Effector memory CD4-positive, alpha-beta T cell (primary cell): ENCODE results near the gene APOBEC3H.

Experiments
- DNase-seq, 3 donors: peaks; one replicate each; pipeline ENCODE4 v3.0.0-alpha.2; 2020
- H3K27ac ChIP-seq: 2 replicates; pipeline ENCODE4 v1.7.0; 2013; ENCODE audit warnings: mild to moderate bottlenecking, low read length, moderate library complexity; ENCODE audit not compliant: insufficient read depth, poor library complexity, severe bottlenecking
- H3K27me3 ChIP-seq: replicated peaks from 2 replicates; pipeline ENCODE4 v1.7.0; 2013; ENCODE audit warnings: mild to moderate bottlenecking, low read length; ENCODE audit not compliant: insufficient read depth, control insufficient read depth, poor library complexity, severe bottlenecking
- H3K36me3 ChIP-seq: 2 replicates; pipeline ENCODE4 v1.7.0; 2013; ENCODE audit warnings: mild to moderate bottlenecking, low read length, moderate library complexity; ENCODE audit not compliant: control insufficient read depth, insufficient read depth
- H3K4me1 ChIP-seq: 2 replicates; pipeline ENCODE4 v1.7.0; 2013; ENCODE audit warnings: low read length, mild to moderate bottlenecking; ENCODE audit not compliant: control insufficient read depth, insufficient read depth, poor library complexity, severe bottlenecking
- H3K4me3 ChIP-seq: 2 replicates; pipeline ENCODE4 v1.7.0; 2013; ENCODE audit warnings: low read length, low read depth, mild to moderate bottlenecking; ENCODE audit not compliant: insufficient read depth, poor library complexity, severe bottlenecking
- H3K9me3 ChIP-seq: 2 replicates; pipeline ENCODE4 v1.7.0; 2013; ENCODE audit warnings: mild to moderate bottlenecking, low read length, moderate library complexity; ENCODE audit not compliant: control insufficient read depth

Gene APOBEC3H

GRCh38 chr22:39123751-39124581, 26.9 kb downstream of the APOBEC3H start:
- Histone ChIP-seq H3K4me1 (no peaks in the 10 kb centered on the region), H3K27ac (no peak overlapping the region), H3K36me3 (no peaks in the 10 kb centered on the region), H3K27me3 (no peaks in the 10 kb centered on the region), H3K9me3 (no peaks in the 10 kb centered on the region), H3K4me3 (no peak overlapping the region)
- no peak for DNase-seq

GRCh38 chr22:39125622-39126021, 28.6 kb downstream of the APOBEC3H start:
- DNase-seq, result no peak

DNA sequence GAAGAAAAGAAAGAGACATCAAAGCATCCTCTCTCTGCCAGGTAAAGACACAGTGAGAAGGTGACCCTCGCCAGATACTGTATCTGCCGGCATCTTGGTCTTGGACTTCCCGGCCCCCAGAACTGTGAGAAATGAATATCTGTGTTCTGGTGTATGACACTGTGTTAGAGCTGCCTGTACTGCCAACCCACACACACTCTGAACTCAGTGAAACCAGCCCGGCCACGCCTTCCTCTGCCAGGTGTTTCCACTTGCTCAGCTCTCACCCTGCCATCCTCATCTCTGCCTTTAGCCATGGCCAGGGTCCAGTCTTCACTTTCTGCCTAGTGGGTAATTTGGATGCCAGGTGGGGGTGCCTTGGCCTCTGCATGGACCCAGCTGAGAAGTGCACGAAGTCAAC, 31.5 kb downstream of the APOBEC3H start:
- no peaks in the 10 kb centered on the region for H3K9me3 ChIP-seq
- H3K4me3 ChIP-seq, result no peak overlapping the region
- H3K36me3 ChIP-seq, result peaks cover 12% of the 10 kb centered on the region
- H3K4me1 ChIP-seq, result no peaks in the 10 kb centered on the region
- H3K27ac ChIP-seq, result no peak overlapping the region
- H3K27me3 ChIP-seq, result no peaks in the 10 kb centered on the region
- no peak for DNase-seq

More at GRCh38 chr22:39125622-39126021, 28.6 kb downstream of the APOBEC3H start:
- Histone ChIP-seq H3K27me3 (no peaks in the 10 kb centered on the region), H3K4me3 (no peak overlapping the region), H3K9me3 (no peaks in the 10 kb centered on the region), H3K36me3 (no peaks in the 10 kb centered on the region), H3K27ac (no peak overlapping the region), H3K4me1 (no peaks in the 10 kb centered on the region)

DNA sequence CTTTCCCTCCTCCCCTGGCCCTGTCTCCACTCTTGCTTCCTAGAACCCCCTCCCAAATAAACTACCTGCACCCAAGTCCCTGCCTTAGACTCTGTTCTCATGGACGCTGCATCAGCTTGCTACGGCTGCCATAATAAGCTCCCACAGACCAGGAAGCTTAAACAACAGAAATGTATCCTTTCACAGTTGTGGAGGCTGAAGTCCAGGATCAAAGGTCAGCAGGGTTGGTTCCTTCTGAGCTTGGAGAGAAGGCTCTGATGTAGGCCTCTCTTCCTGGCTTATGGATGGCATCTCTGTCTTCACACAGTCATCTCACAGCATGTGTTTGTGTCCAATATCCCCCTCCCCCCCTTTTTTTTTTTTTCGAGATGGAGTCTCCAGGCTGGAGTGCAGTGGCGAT, 32.0 kb downstream of the APOBEC3H start:
- Histone ChIP-seq H3K36me3 (peaks cover 18% of the 10 kb centered on the region), H3K4me1 (no peaks in the 10 kb centered on the region), H3K4me3 (no peak overlapping the region), H3K27ac (no peak overlapping the region), H3K27me3 (no peaks in the 10 kb centered on the region), H3K9me3 (no peaks in the 10 kb centered on the region)
- no peak for DNase-seq

- no peak for DNase-seq
- H3K27me3 ChIP-seq, result no peaks in the 10 kb centered on the region
- H3K4me1 ChIP-seq, result no peaks in the 10 kb centered on the region
- no peak overlapping the region for H3K4me3 ChIP-seq
- no peak overlapping the region for H3K27ac ChIP-seq
- peaks cover 19% of the 10 kb centered on the region for H3K36me3 ChIP-seq
- H3K9me3 ChIP-seq, result no peaks in the 10 kb centered on the region
Observed at GRCh38 chr22:39129746-39130145, 32.7 kb downstream of the APOBEC3H start.

GRCh38 chr22:39130152-39130704, 33.2 kb downstream of the APOBEC3H start:
- Histone ChIP-seq H3K4me3 (no peak overlapping the region), H3K4me1 (no peaks in the 10 kb centered on the region), H3K27me3 (no peaks in the 10 kb centered on the region), H3K27ac (no peak overlapping the region), H3K36me3 (peaks cover 19% of the 10 kb centered on the region), H3K9me3 (no peaks in the 10 kb centered on the region)
- DNase-seq, result no peak

- no peak for DNase-seq
Observed at GRCh38 chr22:39130892-39131855, 34.1 kb downstream of the APOBEC3H start.

DNA sequence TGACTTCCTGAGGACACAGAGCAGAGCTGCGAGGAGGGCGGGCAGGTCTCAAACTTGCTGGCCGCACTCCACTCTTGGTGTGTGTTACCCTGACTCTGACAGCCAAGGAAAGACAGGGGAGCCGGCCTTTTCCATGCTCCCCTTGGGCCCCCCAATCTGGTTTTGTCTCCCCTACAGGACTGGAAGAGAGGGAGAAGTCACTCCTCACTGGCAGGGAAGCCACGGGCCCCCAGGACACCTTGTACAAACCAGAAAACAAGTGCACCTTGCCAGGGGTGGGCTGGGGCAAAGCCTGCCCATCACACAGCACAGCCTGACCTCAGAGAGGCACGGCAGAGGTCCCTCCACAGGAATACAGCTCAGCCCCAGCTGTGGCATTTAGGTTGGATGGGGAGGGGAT, 35.2 kb downstream of the APOBEC3H start:
- Histone ChIP-seq H3K4me3 (no peak overlapping the region), H3K27me3 (no peaks in the 10 kb centered on the region), H3K36me3 (peaks cover 19% of the 10 kb centered on the region), H3K4me1 (no peaks in the 10 kb centered on the region), H3K9me3 (no peaks in the 10 kb centered on the region), H3K27ac (no peak overlapping the region)
- no peak for DNase-seq

More at GRCh38 chr22:39130892-39131855, 34.1 kb downstream of the APOBEC3H start:
- Histone ChIP-seq H3K36me3 (peaks cover 19% of the 10 kb centered on the region), H3K4me1 (no peaks in the 10 kb centered on the region), H3K27me3 (no peaks in the 10 kb centered on the region), H3K27ac (no peak overlapping the region), H3K9me3 (no peaks in the 10 kb centered on the region), H3K4me3 (no peak overlapping the region)

DNA sequence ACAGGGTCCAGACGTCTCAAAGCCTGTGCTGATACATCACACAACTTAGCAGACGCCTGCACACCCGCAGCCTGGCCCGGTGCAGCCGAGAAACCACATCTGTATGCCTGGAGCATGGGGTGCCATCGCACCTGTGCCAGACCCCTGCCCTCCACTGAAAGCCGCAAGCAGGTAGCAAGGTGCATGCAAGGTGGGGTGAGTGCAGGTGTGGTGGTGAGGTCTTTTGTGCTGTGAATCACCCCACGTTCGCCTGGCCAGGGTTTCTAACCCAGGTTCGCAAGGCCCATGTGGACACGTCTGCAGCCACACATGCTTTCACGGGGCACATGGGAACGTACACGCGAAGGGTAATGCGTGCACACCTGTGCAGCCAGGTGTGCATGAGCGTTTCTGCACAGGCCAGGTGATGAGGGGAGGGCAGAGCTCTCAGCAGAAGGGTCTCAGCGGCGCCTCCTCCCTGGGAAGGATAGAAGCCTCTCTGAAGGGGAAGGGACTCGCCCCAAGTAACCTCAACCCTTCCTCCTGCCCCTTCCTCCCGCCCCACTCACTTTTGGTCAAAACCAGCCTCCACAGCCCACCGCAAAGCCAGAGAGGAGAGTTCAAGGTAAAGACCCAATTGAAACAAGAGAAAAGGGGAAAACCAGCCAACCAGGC, 36.0 kb downstream of the APOBEC3H start:
- H3K4me3 ChIP-seq, result no peak overlapping the region
- no peaks in the 10 kb centered on the region for H3K4me1 ChIP-seq
- peaks cover 19% of the 10 kb centered on the region for H3K36me3 ChIP-seq
- H3K27ac ChIP-seq, result no peak overlapping the region
- H3K27me3 ChIP-seq, result no peaks in the 10 kb centered on the region
- H3K9me3 ChIP-seq, result no peaks in the 10 kb centered on the region
- DNase-seq, result no peak
